Smooth muscle cell (in vitro differentiated cells): ENCODE data around the gene FAT3. TPM values are rescaled to one million over a fixed set of nuclear protein-coding genes. Genes with fewer than 3 reads are reported as not detected.

ENCODE experiments used
- DNase-seq: peaks from one replicate; lab custom pipeline; 2025; ENCODE audit not compliant: unreplicated experiment; lab: John Stamatoyannopoulos, UW
- H2AFZ ChIP-seq: fragments of 200-600 bp; sonication (generic); 2 replicates; pipeline ENCODE4 v1.6.0; 2016; ENCODE audit warnings: antibody characterized with exemption, low read depth, mild to moderate bottlenecking
- H3F3A ChIP-seq: fragments of 200-600 bp; sonication (generic); 2 replicates; pipeline ENCODE4 v1.6.0; 2017; ENCODE audit warnings: antibody characterized with exemption, low read depth
- H3K27ac ChIP-seq: fragments of 200-600 bp; sonication (generic); 2 replicates; pipeline ENCODE4 v1.5.1; 2016; ENCODE audit warnings: low read depth, mild to moderate bottlenecking
- H3K27me3 ChIP-seq: fragments of 200-600 bp; sonication (generic); 2 replicates; pipeline ENCODE4 v1.6.1; 2016; ENCODE audit warnings: low read depth, mild to moderate bottlenecking
- H3K36me3 ChIP-seq: fragments of 200-600 bp; sonication (generic); 2 replicates; pipeline ENCODE4 v1.5.1; 2016; ENCODE audit warnings: low read depth
- H3K4me1 ChIP-seq: fragments of 200-600 bp; sonication (generic); 2 replicates; pipeline ENCODE4 v1.5.1; 2016; ENCODE audit warnings: low read depth
- H3K4me2 ChIP-seq: fragments of 200-600 bp; sonication (generic); 2 replicates; pipeline ENCODE4 v1.6.0; 2016; ENCODE audit warnings: mild to moderate bottlenecking
- H3K4me3 ChIP-seq: fragments of 200-600 bp; sonication (generic); 2 replicates; pipeline ENCODE4 v1.5.1; 2016; ENCODE audit warnings: mild to moderate bottlenecking
- H3K79me2 ChIP-seq: fragments of 200-600 bp; sonication (generic); 2 replicates; pipeline ENCODE4 v1.6.0; 2016; ENCODE audit warnings: low read depth, mild to moderate bottlenecking
- H3K9ac ChIP-seq: fragments of 200-600 bp; sonication (generic); 2 replicates; pipeline ENCODE4 v1.6.0; 2016; ENCODE audit warnings: low read depth
- H3K9me3 ChIP-seq: fragments of 200-600 bp; sonication (generic); replicated peaks from 2 replicates; pipeline ENCODE4 v1.5.1; 2016; ENCODE audit warnings: low read depth
- H4K20me1 ChIP-seq: fragments of 200-600 bp; sonication (generic); 2 replicates; pipeline ENCODE4 v1.6.0; 2016; ENCODE audit warnings: low read depth
- WGBS: methylation state at CpG from one replicate; pipeline ENCODE4 v1.1.7; 2016; ENCODE audit warnings: low lambda C conversion rate; 5-methylcytosine and 5-hydroxymethylcytosine counted together
- polyA plus RNA-seq: library from polyadenylated mRNA; unstranded; fragments of >200 nt; fragmentation: Nextera tagmentation; extraction: Ambion mirVana; gene quantifications from 2 replicates; pipeline ENCODE4 v1.2.1, GENCODE V29; 2016
- total RNA-seq: library from RNA; depleted of rRNA; stranded (reverse); fragments of >200 nt; gene quantifications from 2 replicates; pipeline ENCODE4 v1.2.3, GENCODE V29; 2014
- TF ChIP-seq, protein P1 (sequence below): fragments of 200-600 bp; sonication (generic); IDR thresholded peaks from 2 replicates; pipeline ENCODE4 v1.5.1; 2017; ENCODE audit warnings: borderline replicate concordance, mild to moderate bottlenecking, antibody characterized with exemption; ENCODE audit not compliant: insufficient read depth, poor library complexity, severe bottlenecking

Gene FAT3
- total and polyA plus RNA-seq, 2 experiments from 2014 or later = 0.03 to 2.5 TPM

DNA sequence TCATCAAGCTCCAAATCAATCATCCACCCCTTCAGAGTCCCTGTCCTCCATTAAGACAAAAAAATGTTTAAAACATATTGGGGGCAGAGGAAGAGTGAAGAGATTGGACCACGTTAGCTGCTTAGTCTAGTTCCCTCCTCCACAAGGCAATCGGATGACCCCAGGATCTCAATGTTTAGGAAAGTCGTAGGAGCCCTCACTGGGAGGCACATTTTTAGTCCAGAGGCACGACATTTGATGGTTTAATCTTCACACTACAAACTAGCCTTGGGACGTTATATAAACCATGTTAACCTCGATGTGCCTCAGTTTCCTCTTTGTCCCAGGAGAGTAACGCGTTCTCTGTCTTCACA lies 588 bp upstream of the FAT3 start:
- Histone ChIP-seq H3K4me2 (peak overlapping the region; percentile 98), H3K36me3 (no peaks in the 10 kb centered on the region), H3K9ac (no peak overlapping the region), H3K9me3 (no peaks in the 10 kb centered on the region), H4K20me1 (no peaks in the 10 kb centered on the region), H3K4me1 (peaks cover 14% of the 10 kb centered on the region), H3K79me2 (no peaks in the 10 kb centered on the region), H3K27me3 (peaks cover 61% of the 10 kb centered on the region), H3K4me3 (peak overlapping the region; percentile 70), H3K27ac (no peak overlapping the region), H2AFZ (peak overlapping the region; percentile 21), H3F3A (no peaks in the 10 kb centered on the region)
- DNase-seq = no peak
- WGBS = 3% methylated on average over 8 of the region's 8 CpGs
- TF ChIP-seq, protein P1, sequence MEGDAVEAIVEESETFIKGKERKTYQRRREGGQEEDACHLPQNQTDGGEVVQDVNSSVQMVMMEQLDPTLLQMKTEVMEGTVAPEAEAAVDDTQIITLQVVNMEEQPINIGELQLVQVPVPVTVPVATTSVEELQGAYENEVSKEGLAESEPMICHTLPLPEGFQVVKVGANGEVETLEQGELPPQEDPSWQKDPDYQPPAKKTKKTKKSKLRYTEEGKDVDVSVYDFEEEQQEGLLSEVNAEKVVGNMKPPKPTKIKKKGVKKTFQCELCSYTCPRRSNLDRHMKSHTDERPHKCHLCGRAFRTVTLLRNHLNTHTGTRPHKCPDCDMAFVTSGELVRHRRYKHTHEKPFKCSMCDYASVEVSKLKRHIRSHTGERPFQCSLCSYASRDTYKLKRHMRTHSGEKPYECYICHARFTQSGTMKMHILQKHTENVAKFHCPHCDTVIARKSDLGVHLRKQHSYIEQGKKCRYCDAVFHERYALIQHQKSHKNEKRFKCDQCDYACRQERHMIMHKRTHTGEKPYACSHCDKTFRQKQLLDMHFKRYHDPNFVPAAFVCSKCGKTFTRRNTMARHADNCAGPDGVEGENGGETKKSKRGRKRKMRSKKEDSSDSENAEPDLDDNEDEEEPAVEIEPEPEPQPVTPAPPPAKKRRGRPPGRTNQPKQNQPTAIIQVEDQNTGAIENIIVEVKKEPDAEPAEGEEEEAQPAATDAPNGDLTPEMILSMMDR = no peak

DNA sequence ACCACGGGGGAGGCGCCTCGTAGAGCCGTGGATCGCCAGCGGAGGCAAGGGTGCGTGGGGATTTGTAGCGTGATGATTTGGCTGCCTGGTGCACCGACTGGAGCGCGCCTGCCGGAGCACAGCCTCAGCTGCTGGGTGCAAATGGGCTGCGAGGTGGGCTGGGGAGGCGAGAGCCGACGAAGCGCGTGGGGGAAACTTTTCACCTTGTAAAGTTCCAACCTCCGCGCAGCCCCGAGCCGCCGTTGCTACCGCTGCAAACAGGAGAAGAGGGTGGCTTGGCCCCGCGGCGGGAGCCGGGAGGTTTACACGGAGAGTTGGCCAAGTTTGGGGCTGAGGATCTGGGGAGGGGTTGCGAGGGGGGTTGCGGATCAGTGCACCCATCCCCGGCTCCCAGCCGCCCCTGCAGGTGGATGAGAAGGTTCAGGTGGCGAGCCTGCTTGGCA lies 528 bp downstream of the FAT3 start:
- Histone ChIP-seq H3K4me2 (peak overlapping the region; percentile 98), H3K9me3 (no peaks in the 10 kb centered on the region), H3F3A (no peaks in the 10 kb centered on the region), H4K20me1 (no peaks in the 10 kb centered on the region), H3K79me2 (no peaks in the 10 kb centered on the region), H3K4me1 (peaks cover 14% of the 10 kb centered on the region), H3K4me3 (peak overlapping the region; percentile 70), H3K9ac (no peak overlapping the region), H3K36me3 (no peaks in the 10 kb centered on the region), H3K27me3 (peaks cover 66% of the 10 kb centered on the region), H2AFZ (peak overlapping the region; percentile 21), H3K27ac (no peak overlapping the region)
- WGBS = under 1% methylated on average over 26 of the region's 34 CpGs
- no peak for DNase-seq
- TF ChIP-seq, protein P1 = no peak

DNA sequence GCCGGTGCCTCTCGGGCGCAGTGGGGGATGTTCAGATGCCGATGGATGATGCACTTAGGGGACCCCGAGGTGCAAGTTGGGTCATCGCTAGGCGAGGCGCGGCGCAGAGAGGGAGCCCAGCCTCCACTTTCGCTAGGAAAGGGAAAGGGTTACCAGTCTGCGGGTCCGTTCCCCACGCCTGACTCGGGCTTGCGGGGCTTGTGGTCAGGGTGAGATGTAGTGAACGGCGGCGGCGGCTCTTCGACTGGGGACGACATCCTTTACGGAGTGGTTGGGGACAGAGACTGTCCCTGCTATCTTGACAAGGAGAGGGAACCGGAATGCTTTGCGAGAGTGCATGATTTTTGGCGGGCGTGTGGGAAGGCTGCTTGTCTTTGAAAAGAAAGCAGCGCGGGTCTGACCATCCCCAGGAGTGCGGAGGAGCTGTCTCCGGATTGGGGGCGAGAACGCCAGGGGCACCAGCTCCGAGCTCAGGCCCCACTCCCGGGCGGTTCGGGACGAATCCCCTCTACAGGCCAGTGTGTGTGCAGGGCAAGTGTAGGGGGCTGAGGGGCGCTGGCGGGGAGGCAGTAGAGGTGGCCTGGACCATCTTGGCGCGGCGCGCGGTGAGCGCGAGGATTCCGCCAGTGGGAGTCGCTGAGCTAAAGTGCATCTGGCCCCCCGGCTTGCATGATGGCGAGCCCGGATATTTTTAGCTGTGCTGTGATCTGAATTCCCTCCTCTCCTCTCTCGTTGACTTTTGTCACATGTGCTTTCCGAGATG lies 1.1 kb downstream of the FAT3 start:
- Histone ChIP-seq H3K27me3 (peaks cover 66% of the 10 kb centered on the region), H3K9ac (no peak overlapping the region), H3K36me3 (no peaks in the 10 kb centered on the region), H4K20me1 (no peaks in the 10 kb centered on the region), H3K4me1 (peaks cover 14% of the 10 kb centered on the region), H3K9me3 (no peaks in the 10 kb centered on the region), H3K79me2 (no peaks in the 10 kb centered on the region), H2AFZ (peak overlapping the region; percentile 56), H3K4me2 (peak overlapping the region; percentile 98), H3K27ac (no peak overlapping the region), H3K4me3 (peak overlapping the region; percentile 70), H3F3A (no peaks in the 10 kb centered on the region)
- WGBS = under 1% methylated on average over 54 of the region's 54 CpGs
- TF ChIP-seq, protein P1 = peak; percentile 5
- no peak for DNase-seq
